RPMI8226 (cell line): Measurements from ENCODE around the gene ID3.
"Not testable (repeated sequence)": the region's sequence is repeated elsewhere in the genome, so short reads cannot be mapped to it uniquely, and the experiment has no call there.

Experiments used
- DNase-seq: peaks from one replicate; pipeline ENCODE4 v3.0.0-alpha.2; 2015

ID3 gene

GRCh38 chr1:23546897-23547584, 12.3 kb downstream of the ID3 start:
- DNase-seq = no peak

GRCh38 chr1:23545851-23546250, 13.4 kb downstream of the ID3 start:
- no peak for DNase-seq

GRCh38 chr1:23544444-23545389, 14.6 kb downstream of the ID3 start:
- peak; percentile 84 for DNase-seq

GRCh38 chr1:23543707-23544443, 15.4 kb downstream of the ID3 start:
- DNase-seq = no peak

GRCh38 chr1:23542940-23543339, 16.4 kb downstream of the ID3 start:
- DNase-seq = not testable (repeated sequence)

- peak; percentile 98 for DNase-seq
Observed at GRCh38 chr1:23539698-23540266, 19.5 kb downstream of the ID3 start.

- DNase-seq = no peak
Observed at GRCh38 chr1:23537296-23537973, 21.9 kb downstream of the ID3 start.

- peak; percentile 74 for DNase-seq
Observed at GRCh38 chr1:23533246-23534023, 25.9 kb downstream of the ID3 start.

GRCh38 chr1:23531562-23532094, 27.7 kb downstream of the ID3 start:
- DNase-seq = no peak

- peak; percentile 95 for DNase-seq
Observed at GRCh38 chr1:23530747-23531561, 28.3 kb downstream of the ID3 start, which contains the start of gene E2F2. TSS of gene E2F2 (minus strand) at chr1:23531233. CDS start at chr1:23530793, 440 bp downstream.

- peak; percentile 74 for DNase-seq
Observed at GRCh38 chr1:23530087-23530746, 29.1 kb downstream of the ID3 start.

GRCh38 chr1:23529146-23530086, 29.9 kb downstream of the ID3 start:
- peak; percentile 68 for DNase-seq

GRCh38 chr1:23528250-23528978, 30.9 kb downstream of the ID3 start:
- peak; percentile 99 for DNase-seq

GRCh38 chr1:23527900-23528249, 31.4 kb downstream of the ID3 start:
- no peak for DNase-seq

GRCh38 chr1:23527366-23527765, 31.9 kb downstream of the ID3 start:
- DNase-seq = no peak

- no peak for DNase-seq
Observed at GRCh38 chr1:23526329-23527041, 32.8 kb downstream of the ID3 start.
